Suprapubic skin (tissue), 4 donors: ENCODE data around the gene EGFL7. TPM values are rescaled to one million over a fixed set of nuclear protein-coding genes. Genes with fewer than 3 reads are reported as not detected.

Experiments used
- DNase-seq, 2 donors: peaks; one replicate each; pipeline ENCODE4 v3.0.0-alpha.2; 2019; ENCODE audit warnings: low spot score in 2 of 2
- H3K27ac ChIP-seq: fragments of 200-600 bp; sonication (generic); one replicate; pipeline ENCODE4 v1.5.1; 2019
- H3K27me3 ChIP-seq: fragments of 200-600 bp; sonication (generic); one replicate; pipeline ENCODE4 v1.5.1; 2019
- H3K36me3 ChIP-seq: fragments of 200-600 bp; sonication (generic); one replicate; pipeline ENCODE4 v1.5.1; 2019
- H3K4me1 ChIP-seq: fragments of 200-600 bp; sonication (generic); one replicate; pipeline ENCODE4 v1.5.1; 2019
- H3K4me3 ChIP-seq: fragments of 200-600 bp; sonication (generic); one replicate; pipeline ENCODE4 v1.5.1; 2019; ENCODE audit warnings: mild to moderate bottlenecking
- H3K9me3 ChIP-seq: fragments of 200-600 bp; sonication (generic); one replicate; pipeline ENCODE4 v1.5.1; 2019
- CTCF ChIP-seq, 2 donors: fragments of 200-600 bp in 1 of 2; fragments of 450-650 bp in 1 of 2; sonication (generic) in 1 of 2; IDR thresholded peaks; one replicate each; pipeline ENCODE4 v1.5.1; 2016 to 2019; ENCODE audit warnings: antibody characterized with exemption in 2 of 2, mild to moderate bottlenecking in 1 of 2, moderate library complexity in 1 of 2
- EP300 ChIP-seq: sonication (generic); formaldehyde crosslinking; IDR thresholded peaks from one replicate; pipeline ENCODE4 v1.6.1; 2017; ENCODE audit warnings: antibody characterized with exemption
- POLR2A ChIP-seq, 2 donors: fragments of 450-650 bp; IDR thresholded peaks; one replicate each; pipeline ENCODE4 v1.6.1; 2017; ENCODE audit warnings: antibody characterized with exemption in 2 of 2, mild to moderate bottlenecking in 2 of 2, moderate library complexity in 2 of 2
- POLR2AphosphoS5 ChIP-seq, 3 donors: sonication (generic); formaldehyde crosslinking; IDR thresholded peaks; one replicate each; pipeline ENCODE4 v1.6.1; 2017; ENCODE audit warnings: antibody characterized with exemption in 3 of 3
- WGBS: methylation state at CpG from one replicate; pipeline ENCODE4 v1.1.5; 2018; 5-methylcytosine and 5-hydroxymethylcytosine counted together
- total RNA-seq, 4 donors: library from RNA; depleted of rRNA; stranded (reverse); fragments of >200 nt; gene quantifications; one replicate each; pipeline ENCODE4 v1.1.0, GENCODE V29; 2016

The EGFL7 gene
- total RNA-seq, 4 donors from 2014 or later, result 12.2 to 49.6 (median 28.6) TPM

GRCh38 chr9:136672431-136673087 lies 9.8 kb downstream of the EGFL7 start:
- 58% methylated on average over 6 of the region's 14 CpGs for WGBS
- H3K36me3 ChIP-seq, result peaks cover 45% of the 10 kb centered on the region
- peaks cover 3% of the 10 kb centered on the region for H3K4me1 ChIP-seq
- TF ChIP-seq POLR2A (IDR thresholded peaks at IDR 0.05) (no peak), EP300 (no peak), CTCF (IDR thresholded peaks at IDR 0.05) (no peak), POLR2AphosphoS5 (IDR thresholded peaks at IDR 0.05) (no peak)
- no peak overlapping the region for H3K27ac ChIP-seq
- peaks cover 14% of the 10 kb centered on the region for H3K27me3 ChIP-seq
- DNase-seq, result no peak
- H3K4me3 ChIP-seq, result no peak overlapping the region
- H3K9me3 ChIP-seq, result no peaks in the 10 kb centered on the region

GRCh38 chr9:136673088-136673974 lies 10.6 kb downstream of the EGFL7 start:
- Histone ChIP-seq H3K4me1 (peaks cover 3% of the 10 kb centered on the region), H3K27ac (no peak overlapping the region), H3K36me3 (peaks cover 45% of the 10 kb centered on the region), H3K9me3 (no peaks in the 10 kb centered on the region), H3K4me3 (no peak overlapping the region), H3K27me3 (peaks cover 14% of the 10 kb centered on the region)
- no peak for TF ChIP-seq POLR2A (IDR thresholded peaks at IDR 0.05)
- TF ChIP-seq EP300, result no peak
- no peak for TF ChIP-seq CTCF (IDR thresholded peaks at IDR 0.05)
- TF ChIP-seq POLR2AphosphoS5 (IDR thresholded peaks at IDR 0.05), result no peak
- no CpG with 5 or more reads among the region's 35 CpGs for WGBS
- DNase-seq, result no peak

- H3K36me3 ChIP-seq, result peaks cover 45% of the 10 kb centered on the region
Measured at GRCh38 chr9:136673975-136674785, 11.5 kb downstream of the EGFL7 start.

GRCh38 chr9:136674786-136675349 lies 12.2 kb downstream of the EGFL7 start:
- Histone ChIP-seq H3K9me3 (no peaks in the 10 kb centered on the region), H3K4me1 (peaks cover 15% of the 10 kb centered on the region), H3K27ac (no peak overlapping the region), H3K27me3 (peaks cover 9% of the 10 kb centered on the region), H3K4me3 (no peak overlapping the region), H3K36me3 (peaks cover 45% of the 10 kb centered on the region)
- TF ChIP-seq EP300 (no peak), POLR2AphosphoS5 (IDR thresholded peaks at IDR 0.05) (no peak), CTCF (IDR thresholded peaks at IDR 0.05) (no peak), POLR2A (IDR thresholded peaks at IDR 0.05) (no peak)
- no peak for DNase-seq
- 73% methylated on average over 9 of the region's 11 CpGs for WGBS

More at GRCh38 chr9:136673975-136674785, 11.5 kb downstream of the EGFL7 start:
- no peak overlapping the region for H3K27ac ChIP-seq
- 95% methylated on average over 15 of the region's 26 CpGs for WGBS
- no peak overlapping the region for H3K4me3 ChIP-seq
- TF ChIP-seq EP300 (no peak), POLR2A (IDR thresholded peaks at IDR 0.05) (no peak), CTCF (IDR thresholded peaks at IDR 0.05) (no peak), POLR2AphosphoS5 (IDR thresholded peaks at IDR 0.05) (no peak)
- H3K4me1 ChIP-seq, result peaks cover 11% of the 10 kb centered on the region
- H3K9me3 ChIP-seq, result no peaks in the 10 kb centered on the region
- peaks cover 13% of the 10 kb centered on the region for H3K27me3 ChIP-seq
- no peak for DNase-seq
